WTC11 (cell line): ENCODE data around the gene CCDC80.

ENCODE experiments used
- ATF2 ChIP-seq: sonication (generic); formaldehyde crosslinking; IDR thresholded peaks from 2 replicates; pipeline ENCODE4 v1.8.1; 2022; ENCODE audit warnings: low read depth, missing genetic modification reagents, borderline replicate concordance
- ERG ChIP-seq: fragments of 250-450 bp; sonication (Bioruptor Pico); IDR thresholded peaks from 2 replicates; pipeline ENCODE4 v1.8.0; 2021; ENCODE audit warnings: mild to moderate bottlenecking
- FOXJ3 ChIP-seq: sonication (generic); formaldehyde crosslinking; IDR thresholded peaks from 2 replicates; pipeline ENCODE4 v1.9.0; 2021; ENCODE audit warnings: missing genetic modification reagents, mild to moderate bottlenecking, borderline replicate concordance
- NFYB ChIP-seq: sonication (generic); formaldehyde crosslinking; conservative IDR thresholded peaks from 2 replicates; pipeline ENCODE4 v1.8.0; 2022; ENCODE audit warnings: low read depth, missing genetic modification reagents
- SMAD3 ChIP-seq: sonication (generic); formaldehyde crosslinking; IDR thresholded peaks from 2 replicates; pipeline ENCODE4 v1.8.0; 2022; ENCODE audit warnings: missing genetic modification reagents, mild to moderate bottlenecking, borderline replicate concordance
- TCF7 ChIP-seq: sonication (generic); formaldehyde crosslinking; IDR thresholded peaks from 2 replicates; pipeline ENCODE4 v1.8.0; 2022; ENCODE audit warnings: mild to moderate bottlenecking, low read depth, missing genetic modification reagents, moderate library complexity
- ZNF423 ChIP-seq: fragments of 250-450 bp; sonication (Bioruptor Pico); IDR thresholded peaks from 2 replicates; pipeline ENCODE4 v2.1.2; 2022; ENCODE audit warnings: mild to moderate bottlenecking, moderate library complexity
- TF ChIP-seq, protein P1 (sequence below): fragments of 200-600 bp; IDR thresholded peaks from 2 replicates; pipeline ENCODE4 v1.8.0; 2022; ENCODE audit warnings: antibody characterized with exemption
- TF ChIP-seq, protein P2 (sequence below): sonication (generic); formaldehyde crosslinking; IDR thresholded peaks from 2 replicates; pipeline ENCODE4 v1.8.0; 2023; ENCODE audit warnings: mild to moderate bottlenecking, missing genetic modification reagents
- TF ChIP-seq, protein P3 (sequence below): sonication (generic); formaldehyde crosslinking; IDR thresholded peaks from 2 replicates; pipeline ENCODE4 v1.8.1; 2023; ENCODE audit warnings: mild to moderate bottlenecking, missing genetic modification reagents

DNA sequence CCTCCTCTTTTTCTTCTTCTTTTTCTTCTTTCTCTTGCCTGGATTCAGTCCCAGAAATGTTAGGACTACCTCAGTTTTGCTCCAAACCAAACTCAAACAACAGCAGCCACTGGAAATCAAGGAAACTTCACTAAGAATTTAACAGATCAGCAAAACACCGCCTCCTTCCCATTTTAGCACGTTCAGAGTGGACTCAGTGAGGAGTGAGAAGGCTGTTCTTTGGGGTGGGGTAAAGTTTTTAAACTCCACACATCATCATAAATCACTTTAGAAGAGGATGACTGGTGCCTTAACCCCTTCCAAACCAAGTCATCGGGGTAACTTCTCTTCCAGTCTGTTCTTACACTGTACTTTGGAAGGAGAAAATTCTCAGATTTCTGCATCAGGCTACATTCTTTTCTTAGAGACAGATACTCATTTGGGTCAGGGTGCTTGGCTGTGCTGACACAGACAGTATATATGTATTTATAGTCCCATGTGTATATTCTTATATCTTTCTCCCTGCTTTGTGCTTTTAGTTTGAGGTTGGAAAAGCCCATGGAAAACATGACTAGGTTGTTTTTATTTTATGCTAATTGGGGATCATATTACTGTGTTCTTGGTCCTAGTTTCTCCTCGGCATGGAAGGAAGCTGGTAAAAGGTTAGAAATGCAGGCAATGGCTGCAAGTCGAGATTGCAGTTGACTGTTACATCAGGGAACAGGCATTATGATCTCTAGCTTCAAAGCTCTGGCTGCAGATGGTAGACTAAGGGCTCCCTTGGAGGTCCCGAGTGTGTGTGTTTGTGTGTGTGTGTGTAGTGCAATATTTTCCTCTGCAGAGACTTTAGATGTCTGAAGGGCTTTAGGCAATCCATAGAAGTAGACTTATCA is at the start of gene CCDC80:
- TF ChIP-seq, protein P1, sequence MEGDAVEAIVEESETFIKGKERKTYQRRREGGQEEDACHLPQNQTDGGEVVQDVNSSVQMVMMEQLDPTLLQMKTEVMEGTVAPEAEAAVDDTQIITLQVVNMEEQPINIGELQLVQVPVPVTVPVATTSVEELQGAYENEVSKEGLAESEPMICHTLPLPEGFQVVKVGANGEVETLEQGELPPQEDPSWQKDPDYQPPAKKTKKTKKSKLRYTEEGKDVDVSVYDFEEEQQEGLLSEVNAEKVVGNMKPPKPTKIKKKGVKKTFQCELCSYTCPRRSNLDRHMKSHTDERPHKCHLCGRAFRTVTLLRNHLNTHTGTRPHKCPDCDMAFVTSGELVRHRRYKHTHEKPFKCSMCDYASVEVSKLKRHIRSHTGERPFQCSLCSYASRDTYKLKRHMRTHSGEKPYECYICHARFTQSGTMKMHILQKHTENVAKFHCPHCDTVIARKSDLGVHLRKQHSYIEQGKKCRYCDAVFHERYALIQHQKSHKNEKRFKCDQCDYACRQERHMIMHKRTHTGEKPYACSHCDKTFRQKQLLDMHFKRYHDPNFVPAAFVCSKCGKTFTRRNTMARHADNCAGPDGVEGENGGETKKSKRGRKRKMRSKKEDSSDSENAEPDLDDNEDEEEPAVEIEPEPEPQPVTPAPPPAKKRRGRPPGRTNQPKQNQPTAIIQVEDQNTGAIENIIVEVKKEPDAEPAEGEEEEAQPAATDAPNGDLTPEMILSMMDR = no peak
- TF ChIP-seq FOXJ3 (CRISPR knock-in tag) = no peak
- no peak for TF ChIP-seq NFYB (CRISPR knock-in tag)
- TF ChIP-seq ERG (CRISPR knock-in tag) = no peak
- TF ChIP-seq, protein P2, sequence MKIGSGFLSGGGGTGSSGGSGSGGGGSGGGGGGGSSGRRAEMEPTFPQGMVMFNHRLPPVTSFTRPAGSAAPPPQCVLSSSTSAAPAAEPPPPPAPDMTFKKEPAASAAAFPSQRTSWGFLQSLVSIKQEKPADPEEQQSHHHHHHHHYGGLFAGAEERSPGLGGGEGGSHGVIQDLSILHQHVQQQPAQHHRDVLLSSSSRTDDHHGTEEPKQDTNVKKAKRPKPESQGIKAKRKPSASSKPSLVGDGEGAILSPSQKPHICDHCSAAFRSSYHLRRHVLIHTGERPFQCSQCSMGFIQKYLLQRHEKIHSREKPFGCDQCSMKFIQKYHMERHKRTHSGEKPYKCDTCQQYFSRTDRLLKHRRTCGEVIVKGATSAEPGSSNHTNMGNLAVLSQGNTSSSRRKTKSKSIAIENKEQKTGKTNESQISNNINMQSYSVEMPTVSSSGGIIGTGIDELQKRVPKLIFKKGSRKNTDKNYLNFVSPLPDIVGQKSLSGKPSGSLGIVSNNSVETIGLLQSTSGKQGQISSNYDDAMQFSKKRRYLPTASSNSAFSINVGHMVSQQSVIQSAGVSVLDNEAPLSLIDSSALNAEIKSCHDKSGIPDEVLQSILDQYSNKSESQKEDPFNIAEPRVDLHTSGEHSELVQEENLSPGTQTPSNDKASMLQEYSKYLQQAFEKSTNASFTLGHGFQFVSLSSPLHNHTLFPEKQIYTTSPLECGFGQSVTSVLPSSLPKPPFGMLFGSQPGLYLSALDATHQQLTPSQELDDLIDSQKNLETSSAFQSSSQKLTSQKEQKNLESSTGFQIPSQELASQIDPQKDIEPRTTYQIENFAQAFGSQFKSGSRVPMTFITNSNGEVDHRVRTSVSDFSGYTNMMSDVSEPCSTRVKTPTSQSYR (CRISPR knock-in tag) = no peak
- TF ChIP-seq, protein P3, sequence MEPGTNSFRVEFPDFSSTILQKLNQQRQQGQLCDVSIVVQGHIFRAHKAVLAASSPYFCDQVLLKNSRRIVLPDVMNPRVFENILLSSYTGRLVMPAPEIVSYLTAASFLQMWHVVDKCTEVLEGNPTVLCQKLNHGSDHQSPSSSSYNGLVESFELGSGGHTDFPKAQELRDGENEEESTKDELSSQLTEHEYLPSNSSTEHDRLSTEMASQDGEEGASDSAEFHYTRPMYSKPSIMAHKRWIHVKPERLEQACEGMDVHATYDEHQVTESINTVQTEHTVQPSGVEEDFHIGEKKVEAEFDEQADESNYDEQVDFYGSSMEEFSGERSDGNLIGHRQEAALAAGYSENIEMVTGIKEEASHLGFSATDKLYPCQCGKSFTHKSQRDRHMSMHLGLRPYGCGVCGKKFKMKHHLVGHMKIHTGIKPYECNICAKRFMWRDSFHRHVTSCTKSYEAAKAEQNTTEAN (CRISPR knock-in tag) = no peak
- no peak for TF ChIP-seq SMAD3 (CRISPR knock-in tag)
- TF ChIP-seq ZNF423 (CRISPR knock-in tag) = no peak
- TF ChIP-seq ATF2 = no peak
- no peak for TF ChIP-seq TCF7 (CRISPR knock-in tag)
